Measurements from ENCODE around the gene GRID2.
"Not testable (repeated sequence)": the region's sequence is repeated elsewhere in the genome, so short reads cannot be mapped to it uniquely, and the experiment has no call there.

GRID2 gene

GRCh38 chr4:93355411-93355810 lies 1051.6 kb downstream of the GRID2 start:
- H3K27ac Mint-ChIP-seq (ENCODE audit: low read depth) = no peak overlapping the region

GRCh38 chr4:93359586-93359985 lies 1055.8 kb downstream of the GRID2 start:
- ATAC-seq (replicated peaks; ENCODE audit: extremely low read depth, poor library complexity, severe bottlenecking) (no peak), DNase-seq (ENCODE audit: low spot score in 2 of 2) (no peak)
- no peak overlapping the region for H3K27ac Mint-ChIP-seq (ENCODE audit: low read depth)
- no peak overlapping the region for H3K4me3 Mint-ChIP-seq
- H3K4me1 Mint-ChIP-seq = no peaks in the 10 kb centered on the region
- peaks cover 5% of the 10 kb centered on the region for H3K9me3 Mint-ChIP-seq
- H3K27me3 Mint-ChIP-seq = no peaks in the 10 kb centered on the region
- no peaks in the 10 kb centered on the region for H3K36me3 Mint-ChIP-seq (ENCODE audit: insufficient read depth)

More at GRCh38 chr4:93355411-93355810, 1051.6 kb downstream of the GRID2 start:
- ATAC-seq (replicated peaks; ENCODE audit: extremely low read depth, poor library complexity, severe bottlenecking) = no peak
- Mint-ChIP-seq H3K36me3 (ENCODE audit: insufficient read depth) (no peaks in the 10 kb centered on the region), H3K4me3 (no peak overlapping the region), H3K27me3 (no peaks in the 10 kb centered on the region), H3K9me3 (peaks cover 24% of the 10 kb centered on the region), H3K4me1 (no peaks in the 10 kb centered on the region)
- no peak for DNase-seq (ENCODE audit: low spot score in 2 of 2)

GRCh38 chr4:93366169-93366755 lies 1062.5 kb downstream of the GRID2 start:
- H3K27me3 Mint-ChIP-seq; H3K27ac Mint-ChIP-seq (ENCODE audit: low read depth); ATAC-seq (replicated peaks; ENCODE audit: extremely low read depth, poor library complexity, severe bottlenecking); DNase-seq (ENCODE audit: low spot score in 2 of 2); H3K4me1 Mint-ChIP-seq; H3K36me3 Mint-ChIP-seq (ENCODE audit: insufficient read depth); H3K4me3 Mint-ChIP-seq: not testable (repeated sequence)
- H3K9me3 Mint-ChIP-seq = peaks cover 29% of the 10 kb centered on the region

GRCh38 chr4:93368968-93369367 lies 1065.2 kb downstream of the GRID2 start:
- Mint-ChIP-seq H3K4me3 (no peak overlapping the region), H3K27me3 (no peaks in the 10 kb centered on the region), H3K9me3 (peaks cover 29% of the 10 kb centered on the region), H3K36me3 (ENCODE audit: insufficient read depth) (no peaks in the 10 kb centered on the region), H3K27ac (ENCODE audit: low read depth) (no peak overlapping the region), H3K4me1 (no peaks in the 10 kb centered on the region)
- DNase-seq (ENCODE audit: low spot score in 2 of 2) (no peak), ATAC-seq (replicated peaks; ENCODE audit: extremely low read depth, poor library complexity, severe bottlenecking) (no peak)

- Mint-ChIP-seq H3K27me3 (no peaks in the 10 kb centered on the region), H3K9me3 (peaks cover 29% of the 10 kb centered on the region), H3K4me3 (no peak overlapping the region), H3K27ac (ENCODE audit: low read depth) (no peak overlapping the region), H3K36me3 (ENCODE audit: insufficient read depth) (no peaks in the 10 kb centered on the region), H3K4me1 (no peaks in the 10 kb centered on the region)
- ATAC-seq (replicated peaks; ENCODE audit: extremely low read depth, poor library complexity, severe bottlenecking) (no peak), DNase-seq (ENCODE audit: low spot score in 2 of 2) (no peak)
Observed at GRCh38 chr4:93370256-93370655, 1066.5 kb downstream of the GRID2 start.

GRCh38 chr4:93373893-93374860 lies 1070.4 kb downstream of the GRID2 start:
- H3K4me3 Mint-ChIP-seq = no peak overlapping the region
- DNase-seq (ENCODE audit: low spot score in 2 of 2) = no peak
- H3K9me3 Mint-ChIP-seq = peaks cover 20% of the 10 kb centered on the region
- ATAC-seq (replicated peaks; ENCODE audit: extremely low read depth, poor library complexity, severe bottlenecking) = no peak
- no peaks in the 10 kb centered on the region for H3K27me3 Mint-ChIP-seq
- H3K36me3 Mint-ChIP-seq (ENCODE audit: insufficient read depth) = no peaks in the 10 kb centered on the region
- H3K27ac Mint-ChIP-seq (ENCODE audit: low read depth) = no peak overlapping the region
- H3K4me1 Mint-ChIP-seq = no peaks in the 10 kb centered on the region

GRCh38 chr4:93384241-93384640 lies 1080.5 kb downstream of the GRID2 start:
- Mint-ChIP-seq H3K4me3 (no peak overlapping the region), H3K4me1 (no peaks in the 10 kb centered on the region), H3K9me3 (peaks cover 31% of the 10 kb centered on the region), H3K27ac (ENCODE audit: low read depth) (no peak overlapping the region), H3K27me3 (no peaks in the 10 kb centered on the region), H3K36me3 (ENCODE audit: insufficient read depth) (no peaks in the 10 kb centered on the region)
- DNase-seq (ENCODE audit: low spot score in 2 of 2) = no peak
- no peak for ATAC-seq (replicated peaks; ENCODE audit: extremely low read depth, poor library complexity, severe bottlenecking)

- H3K4me1 Mint-ChIP-seq = no peaks in the 10 kb centered on the region
- no peaks in the 10 kb centered on the region for H3K27me3 Mint-ChIP-seq
- no peak overlapping the region for H3K4me3 Mint-ChIP-seq
- peaks cover 29% of the 10 kb centered on the region for H3K9me3 Mint-ChIP-seq
- no peak for ATAC-seq (replicated peaks; ENCODE audit: extremely low read depth, poor library complexity, severe bottlenecking)
- no peak overlapping the region for H3K27ac Mint-ChIP-seq (ENCODE audit: low read depth)
- no peaks in the 10 kb centered on the region for H3K36me3 Mint-ChIP-seq (ENCODE audit: insufficient read depth)
- DNase-seq (ENCODE audit: low spot score in 2 of 2) = no peak
Observed at GRCh38 chr4:93384887-93385286, 1081.1 kb downstream of the GRID2 start.

- Mint-ChIP-seq H3K4me3 (no peak overlapping the region), H3K9me3 (peaks cover 5% of the 10 kb centered on the region), H3K27me3 (no peaks in the 10 kb centered on the region), H3K36me3 (ENCODE audit: insufficient read depth) (no peaks in the 10 kb centered on the region), H3K27ac (ENCODE audit: low read depth) (no peak overlapping the region), H3K4me1 (no peaks in the 10 kb centered on the region)
- no peak for ATAC-seq (replicated peaks; ENCODE audit: extremely low read depth, poor library complexity, severe bottlenecking)
- no peak for DNase-seq (ENCODE audit: low spot score in 2 of 2)
Observed at GRCh38 chr4:93394545-93395081, 1090.8 kb downstream of the GRID2 start.

GRCh38 chr4:93396272-93396671 lies 1092.5 kb downstream of the GRID2 start:
- H3K4me3 Mint-ChIP-seq = no peak overlapping the region
- H3K4me1 Mint-ChIP-seq = no peaks in the 10 kb centered on the region
- no peaks in the 10 kb centered on the region for H3K36me3 Mint-ChIP-seq (ENCODE audit: insufficient read depth)
- ATAC-seq (replicated peaks; ENCODE audit: extremely low read depth, poor library complexity, severe bottlenecking) (no peak), DNase-seq (ENCODE audit: low spot score in 2 of 2) (no peak)
- no peaks in the 10 kb centered on the region for H3K27me3 Mint-ChIP-seq
- H3K27ac Mint-ChIP-seq (ENCODE audit: low read depth) = no peak overlapping the region
- H3K9me3 Mint-ChIP-seq = peaks cover 5% of the 10 kb centered on the region

- Mint-ChIP-seq H3K4me3 (no peak overlapping the region), H3K36me3 (ENCODE audit: insufficient read depth) (no peaks in the 10 kb centered on the region)
- no peak for ATAC-seq (replicated peaks; ENCODE audit: extremely low read depth, poor library complexity, severe bottlenecking)
Observed at GRCh38 chr4:93403571-93403970, 1099.8 kb downstream of the GRID2 start.

GRCh38 chr4:93407493-93408275 lies 1103.9 kb downstream of the GRID2 start:
- H3K4me1 Mint-ChIP-seq = no peaks in the 10 kb centered on the region
- H3K9me3 Mint-ChIP-seq = peaks cover 25% of the 10 kb centered on the region
- no peak overlapping the region for H3K27ac Mint-ChIP-seq (ENCODE audit: low read depth)
- no peak for DNase-seq (ENCODE audit: low spot score in 2 of 2)
- no peaks in the 10 kb centered on the region for H3K27me3 Mint-ChIP-seq
- no peak overlapping the region for H3K4me3 Mint-ChIP-seq
- no peaks in the 10 kb centered on the region for H3K36me3 Mint-ChIP-seq (ENCODE audit: insufficient read depth)
- ATAC-seq (replicated peaks; ENCODE audit: extremely low read depth, poor library complexity, severe bottlenecking) = no peak

More at GRCh38 chr4:93403571-93403970, 1099.8 kb downstream of the GRID2 start:
- peaks cover 17% of the 10 kb centered on the region for H3K9me3 Mint-ChIP-seq
- no peak for DNase-seq (ENCODE audit: low spot score in 2 of 2)
- no peaks in the 10 kb centered on the region for H3K4me1 Mint-ChIP-seq
- no peaks in the 10 kb centered on the region for H3K27me3 Mint-ChIP-seq
- no peak overlapping the region for H3K27ac Mint-ChIP-seq (ENCODE audit: low read depth)

All from central memory CD8-positive, alpha-beta T cell (primary cell).